GM15510 (cell line): ENCODE measurements around the gene TNIK.

ENCODE experiments used
- POLR2A ChIP-seq: IDR thresholded peaks from 3 replicates; pipeline ENCODE4 v1.6.1; 2011; ENCODE audit warnings: borderline replicate concordance; ENCODE audit not compliant: insufficient read length; ENCODE audit errors: extremely low read depth

TNIK gene

GRCh38 chr3:171150945-171151344 is 309.3 kb downstream of the TNIK start:
- TF ChIP-seq POLR2A = no peak

GRCh38 chr3:171149526-171150116 is 310.6 kb downstream of the TNIK start:
- TF ChIP-seq POLR2A = no peak

GRCh38 chr3:171145798-171146197 is 314.4 kb downstream of the TNIK start:
- no peak for TF ChIP-seq POLR2A

- no peak for TF ChIP-seq POLR2A
Observed at GRCh38 chr3:171142985-171143384, 317.2 kb downstream of the TNIK start.

DNA sequence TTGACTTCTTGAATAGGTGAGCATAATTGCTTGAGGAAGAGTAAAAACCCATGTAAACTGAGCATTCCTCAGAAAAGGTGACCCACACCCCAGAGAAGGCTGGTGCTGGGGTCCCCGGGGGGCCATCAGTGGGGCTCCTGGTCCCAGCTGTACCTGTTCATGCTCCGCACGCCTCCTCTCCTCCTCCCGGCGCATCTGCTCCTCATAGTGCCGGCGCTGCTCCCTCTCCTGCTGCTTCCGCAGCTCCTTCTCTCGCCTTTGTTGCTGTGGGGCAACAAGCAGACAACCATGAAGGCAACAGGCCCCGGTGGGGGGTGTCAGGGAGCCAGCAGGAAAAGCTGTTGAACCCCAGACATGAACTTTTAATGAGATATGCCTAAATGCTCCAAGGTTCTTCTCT is 320.0 kb downstream of the TNIK start:
- TF ChIP-seq POLR2A = no peak

DNA sequence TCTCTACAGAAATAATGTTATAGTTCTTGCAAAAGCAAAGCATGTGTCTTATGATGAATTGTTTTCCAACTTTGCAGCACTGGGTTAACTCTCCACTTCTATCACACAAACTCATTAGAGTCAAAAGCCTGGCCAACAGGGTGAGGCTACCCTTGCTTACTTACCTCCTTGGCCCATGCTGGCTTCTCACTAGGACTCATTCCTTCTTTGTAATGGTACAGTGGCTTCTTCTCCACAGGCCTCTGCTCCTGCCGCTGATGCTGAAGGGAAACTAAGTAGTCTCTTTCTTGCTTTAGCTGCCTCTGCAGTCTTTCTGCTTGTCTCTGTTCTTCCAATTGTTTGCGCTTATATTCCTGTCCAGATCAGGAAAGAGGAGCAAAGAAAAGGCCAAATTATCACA is 322.2 kb downstream of the TNIK start:
- no peak for TF ChIP-seq POLR2A

GRCh38 chr3:171135549-171135948 is 324.7 kb downstream of the TNIK start:
- TF ChIP-seq POLR2A = no peak

GRCh38 chr3:171133796-171134569 is 326.2 kb downstream of the TNIK start:
- no peak for TF ChIP-seq POLR2A

- TF ChIP-seq POLR2A = no peak
Observed at GRCh38 chr3:171133337-171133736, 326.9 kb downstream of the TNIK start.

DNA sequence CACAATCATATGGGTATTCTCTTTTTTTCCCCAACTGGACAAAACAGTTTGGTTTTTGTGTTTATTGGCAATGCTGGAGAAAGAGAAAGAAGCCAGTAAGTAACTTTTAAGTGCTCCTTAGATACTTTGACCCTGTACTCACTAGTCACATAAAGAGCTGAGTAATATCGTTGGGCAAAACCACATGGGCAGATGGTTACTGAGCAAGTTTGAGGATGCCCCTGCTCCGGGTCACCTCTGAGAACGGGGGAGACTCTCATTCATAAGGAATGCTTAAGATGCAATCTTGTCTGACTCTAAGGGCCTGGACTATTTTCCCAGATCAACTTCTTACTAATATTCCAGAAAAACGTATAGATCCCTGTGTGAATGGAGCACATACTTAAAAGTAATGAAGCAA is 327.3 kb downstream of the TNIK start:
- no peak for TF ChIP-seq POLR2A

GRCh38 chr3:171129827-171130226 is 330.4 kb downstream of the TNIK start:
- no peak for TF ChIP-seq POLR2A

DNA sequence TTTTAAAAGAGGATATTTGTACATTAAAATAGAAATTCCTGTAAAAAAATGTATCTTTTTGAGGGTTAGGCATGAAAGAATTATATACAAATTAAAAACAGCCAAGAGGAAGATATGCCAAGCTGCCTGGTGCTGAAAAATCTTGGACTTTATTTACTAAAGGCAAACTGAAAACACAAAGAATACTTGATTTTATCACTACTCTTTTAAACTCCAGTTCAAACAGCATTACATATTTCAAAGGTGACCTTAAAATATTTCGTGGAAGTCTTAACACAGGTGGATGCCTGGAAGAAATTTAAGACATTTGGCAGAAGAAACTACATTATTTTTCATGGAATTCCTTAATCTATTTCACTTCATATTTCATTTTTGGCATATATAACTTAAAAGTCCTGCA is 332.6 kb downstream of the TNIK start:
- TF ChIP-seq POLR2A = no peak

DNA sequence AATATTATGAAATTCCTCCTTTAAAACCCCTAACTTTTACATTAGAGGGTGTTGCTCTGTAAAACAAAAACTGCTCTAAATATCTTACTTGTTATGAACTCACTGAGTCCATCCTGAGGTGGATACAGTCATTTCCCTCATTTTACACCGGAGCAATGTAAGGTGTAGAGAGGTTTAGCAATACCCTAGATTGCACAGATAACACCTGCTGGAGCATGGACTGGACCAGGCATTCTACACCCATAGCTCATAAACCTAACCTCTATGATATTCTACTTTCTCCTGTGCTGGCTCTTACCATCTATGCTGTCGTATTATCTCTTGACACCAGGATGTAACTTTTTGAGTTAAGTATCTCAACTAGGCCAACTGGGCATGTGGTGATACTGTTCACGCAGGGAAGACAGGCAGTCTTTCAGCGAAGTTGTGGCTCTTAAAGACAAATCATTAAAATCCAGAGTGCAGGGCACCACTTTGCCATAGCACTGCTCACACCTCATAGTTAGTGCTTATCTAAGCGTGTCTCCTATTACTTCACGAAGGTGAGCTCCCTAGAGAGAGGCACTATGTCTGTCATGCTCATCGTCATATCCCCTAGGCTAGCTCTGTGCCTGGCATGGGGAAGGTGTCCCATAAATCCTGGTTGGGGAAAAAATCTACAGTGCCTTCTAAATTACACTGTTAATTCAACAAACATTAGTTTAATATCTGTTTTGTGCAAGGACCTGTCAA is 333.6 kb downstream of the TNIK start:
- TF ChIP-seq POLR2A = no peak

DNA sequence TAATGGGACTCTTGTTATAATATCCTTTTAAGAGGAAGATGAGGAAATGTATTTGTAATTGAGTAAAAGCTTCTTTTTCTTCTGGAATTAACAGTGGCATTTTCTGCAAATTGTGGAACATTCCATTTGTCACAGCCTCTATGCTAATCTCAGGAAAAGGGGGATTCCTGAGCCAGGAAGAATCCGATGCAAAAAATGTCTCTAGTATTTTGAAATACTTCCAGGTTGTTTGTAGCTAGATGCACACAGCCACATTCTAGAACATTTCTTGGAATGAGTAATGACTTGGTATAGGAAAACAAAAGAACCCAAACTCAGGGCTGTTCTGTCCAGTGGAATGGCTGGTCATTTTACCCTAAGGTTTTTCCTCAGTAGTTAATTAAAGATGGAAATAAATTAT is 335.2 kb downstream of the TNIK start:
- no peak for TF ChIP-seq POLR2A

- no peak for TF ChIP-seq POLR2A
Observed at GRCh38 chr3:171123915-171124314, 336.3 kb downstream of the TNIK start.

DNA sequence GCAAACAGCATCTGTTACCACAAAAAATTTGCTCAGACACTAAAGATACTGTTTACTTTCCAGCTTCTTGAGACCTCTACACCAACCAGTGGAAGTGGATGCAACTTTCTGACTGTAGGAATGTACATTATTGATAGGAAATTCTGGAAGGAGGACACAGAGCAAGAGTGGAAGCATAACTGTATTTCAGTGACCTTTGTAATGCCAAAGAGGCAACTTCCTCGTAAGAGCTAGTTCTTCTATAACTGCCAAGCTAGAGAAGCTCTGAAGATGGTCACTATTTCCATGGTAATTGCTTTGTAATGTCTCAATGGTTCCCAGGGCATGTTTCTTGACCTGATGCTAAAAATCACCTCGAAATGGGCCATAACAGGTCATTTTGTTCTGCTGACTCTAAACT is 337.3 kb downstream of the TNIK start:
- TF ChIP-seq POLR2A = no peak
